GM21360 (cell line): ENCODE data around the gene YPEL3.

Experiments
- ATAC-seq: cut with Tn5 transposase; IDR thresholded peaks from one replicate; pipeline ENCODE4 v1.9.1; 2021; ENCODE audit warnings: mild to moderate bottlenecking, moderate library complexity; ENCODE audit not compliant: unreplicated experiment

The YPEL3 gene

GRCh38 chr16:30070490-30070889 is 25.5 kb downstream of the YPEL3 start:
- ATAC-seq: no peak

GRCh38 chr16:30069611-30070462 is 26.2 kb downstream of the YPEL3 start:
- no peak for ATAC-seq

GRCh38 chr16:30068750-30069610 is 27.0 kb downstream of the YPEL3 start:
- no peak for ATAC-seq

GRCh38 chr16:30068333-30068732 is 27.7 kb downstream of the YPEL3 start:
- no peak for ATAC-seq

GRCh38 chr16:30067584-30067916 is 28.5 kb downstream of the YPEL3 start:
- ATAC-seq: no peak

GRCh38 chr16:30066761-30067583 is 29.0 kb downstream of the YPEL3 start:
- ATAC-seq: no peak

- no peak for ATAC-seq
These were observed 29.9 kb downstream of the YPEL3 start for GRCh38 chr16:30065943-30066760.

GRCh38 chr16:30065102-30065942 is 30.7 kb downstream of the YPEL3 start, which contains the start of gene ALDOA:
Gene ALDOA (plus strand): TSS chr16:30065760. CDS start chr16:30066898, 1,138 bp downstream.
- peak; percentile 66 for ATAC-seq

GRCh38 chr16:30064729-30065101 is 31.3 kb downstream of the YPEL3 start:
- ATAC-seq: no peak

- peak; percentile 32 for ATAC-seq
These were observed 31.9 kb downstream of the YPEL3 start for GRCh38 chr16:30063893-30064728.

- ATAC-seq: no peak
These were observed 32.6 kb downstream of the YPEL3 start for GRCh38 chr16:30063278-30063892.

GRCh38 chr16:30060836-30061554 is 35.0 kb downstream of the YPEL3 start:
- ATAC-seq: no peak

GRCh38 chr16:30060346-30060745 is 35.7 kb downstream of the YPEL3 start:
- no peak for ATAC-seq

GRCh38 chr16:30054959-30055553 is 41.0 kb downstream of the YPEL3 start:
- no peak for ATAC-seq

GRCh38 chr16:30054451-30054850 is 41.6 kb downstream of the YPEL3 start:
- no peak for ATAC-seq

GRCh38 chr16:30053376-30054015 is 42.5 kb downstream of the YPEL3 start:
- peak; percentile 24 for ATAC-seq
